ENCODE measurements around the gene MRPS14. TPM values are rescaled to one million over a fixed set of nuclear protein-coding genes. Genes with fewer than 3 reads are reported as not detected.

Gene MRPS14
- total RNA-seq, 4 donors from 2014 or later = 17.9 to 31.1 (median 26.1) TPM

GRCh38 chr1:175000697-175001187, 22.5 kb downstream of the MRPS14 start:
- peak overlapping the region; percentile 94 to 96 (median 95) for H3K27ac ChIP-seq (replicated peaks in 1 of 4)

GRCh38 chr1:174999936-175000696, 23.1 kb downstream of the MRPS14 start, which contains the start of gene CACYBP:
Gene CACYBP, plus strand, starts transcription at chr1:174999947. Its CDS starts 234 bp downstream, at chr1:175000181.
- H3K27ac ChIP-seq (replicated peaks in 1 of 4) = peak within 1 kb of the TSS; percentile 94 to 96 (median 95)
- no peaks in the 10 kb centered on the region for H3K27me3 ChIP-seq
- peak; percentile 92 for DNase-seq (ENCODE audit: extremely low spot score)
- H3K9me3 ChIP-seq = no peaks in the 10 kb centered on the region
- TF ChIP-seq EP300 (IDR thresholded peaks at IDR 0.05) (no peak), POLR2A (IDR thresholded peaks at IDR 0.05; ENCODE audit: low read depth) (no peak), CTCF (IDR thresholded peaks at IDR 0.05) (no peak), POLR2AphosphoS5 (IDR thresholded peaks at IDR 0.05) (peak in 1 of 2 donors; percentile 69)
- intact Hi-C loops (cut with DNase I) = no loop called here
- WGBS = 3% methylated on average over 39 of the region's 71 CpGs
- peaks cover 0 to 7% (median under 1%) of the 10 kb centered on the region in 4 donors for H3K36me3 ChIP-seq
- H3K4me3 ChIP-seq = peak within 1 kb of the TSS; percentile 86 to 95 (median 92)
- peaks cover 11 to 51% (median 43%) of the 10 kb centered on the region in 4 donors for H3K4me1 ChIP-seq

More at GRCh38 chr1:175000697-175001187, 22.5 kb downstream of the MRPS14 start:
- Histone ChIP-seq H3K27me3 (no peaks in the 10 kb centered on the region), H3K36me3 (peaks cover 0 to 13% (median 4%) of the 10 kb centered on the region in 4 donors), H3K9me3 (no peaks in the 10 kb centered on the region), H3K4me3 (peak overlapping the region; percentile 86 to 95 (median 92)), H3K4me1 (peaks cover 11 to 51% (median 43%) of the 10 kb centered on the region in 4 donors)
- TF ChIP-seq POLR2A (IDR thresholded peaks at IDR 0.05; ENCODE audit: low read depth) (no peak), POLR2AphosphoS5 (IDR thresholded peaks at IDR 0.05) (no peak), CTCF (IDR thresholded peaks at IDR 0.05) (no peak), EP300 (IDR thresholded peaks at IDR 0.05) (no peak)
- no peak for DNase-seq (ENCODE audit: extremely low spot score)
- intact Hi-C loops (cut with DNase I) = no loop called here
- 7% methylated on average over 5 of the region's 5 CpGs for WGBS

- Histone ChIP-seq H3K36me3 (no peaks in the 10 kb centered on the region), H3K27ac (replicated peaks in 1 of 4) (peak overlapping the region; percentile 94 to 96 (median 95)), H3K9me3 (no peaks in the 10 kb centered on the region), H3K4me3 (peak overlapping the region; percentile 86 to 95 (median 92)), H3K4me1 (peaks cover 11 to 51% (median 43%) of the 10 kb centered on the region in 4 donors), H3K27me3 (no peaks in the 10 kb centered on the region)
- WGBS = under 1% methylated on average over 42 of the region's 58 CpGs
- no peak for TF ChIP-seq CTCF (IDR thresholded peaks at IDR 0.05)
- peak; percentile 95 to 98 for TF ChIP-seq POLR2AphosphoS5 (IDR thresholded peaks at IDR 0.05)
- TF ChIP-seq EP300 (IDR thresholded peaks at IDR 0.05) = no peak
- peak; percentile 85 for TF ChIP-seq POLR2A (IDR thresholded peaks at IDR 0.05; ENCODE audit: low read depth)
- intact Hi-C loops (cut with DNase I) = no loop called here
- DNase-seq (ENCODE audit: extremely low spot score) = peak; percentile 99
Measured at GRCh38 chr1:174999216-174999935, 23.8 kb downstream of the MRPS14 start.

- DNase-seq (ENCODE audit: extremely low spot score) = no peak
- intact Hi-C loops (cut with DNase I) = no loop called here
Measured at GRCh38 chr1:174998569-174999215, 24.5 kb downstream of the MRPS14 start.

More at GRCh38 chr1:174998569-174999215, 24.5 kb downstream of the MRPS14 start:
- Histone ChIP-seq H3K36me3 (no peaks in the 10 kb centered on the region), H3K4me3 (peak overlapping the region; percentile 86 to 95 (median 92)), H3K27ac (replicated peaks in 1 of 4) (peak overlapping the region; percentile 94 to 96 (median 95)), H3K27me3 (no peaks in the 10 kb centered on the region), H3K9me3 (no peaks in the 10 kb centered on the region), H3K4me1 (peaks cover 11 to 48% (median 41%) of the 10 kb centered on the region in 4 donors)
- TF ChIP-seq EP300 (IDR thresholded peaks at IDR 0.05) (peak; percentile 2), POLR2A (IDR thresholded peaks at IDR 0.05; ENCODE audit: low read depth) (no peak), CTCF (IDR thresholded peaks at IDR 0.05) (peak; percentile 62 to 81 (median 75))
- 9% methylated on average over 19 of the region's 19 CpGs for WGBS

Measured in esophagus muscularis mucosa (tissue), 4 donors.